Heart right ventricle (tissue), 16 donors: Measurements from ENCODE around the gene DBT. TPM values are rescaled to one million over a fixed set of nuclear protein-coding genes. Genes with fewer than 3 reads are reported as not detected.
A peak's percentile ranks its signal among the peaks of the same experiment; 100 is the strongest.

Experiments
- ATAC-seq, 8 donors: fragments of 200-7000 bp; cut with Tn5 transposase; one replicate each; pipeline ENCODE4 v1.9.1; 2020; ENCODE audit warnings: mild to moderate bottlenecking in 8 of 8, moderate library complexity in 8 of 8, moderate number of reproducible peaks in 1 of 8
- DNase-seq, 2 donors: peaks; one replicate each; pipeline ENCODE4 v3.0.0-alpha.2; 2020
- H3K27ac ChIP-seq, 10 donors: fragments of 200-600 bp; sonication (generic) in 2 of 10; one replicate each; pipeline versions ENCODE4 v1.5.0 to v1.8.0; 2020 to 2022; ENCODE audit warnings: mild to moderate bottlenecking in 3 of 10
- H3K27me3 ChIP-seq, 7 donors: fragments of 200-600 bp; one replicate each; pipeline ENCODE4 v1.8.0; 2021 to 2022; ENCODE audit warnings: mild to moderate bottlenecking in 2 of 7
- H3K36me3 ChIP-seq, 9 donors: fragments of 200-600 bp; sonication (generic) in 1 of 9; one replicate each; pipeline versions ENCODE4 v1.5.0 to v1.8.0; 2020 to 2022; ENCODE audit warnings: mild to moderate bottlenecking in 2 of 9
- H3K4me1 ChIP-seq, 9 donors: fragments of 200-600 bp; sonication (generic) in 1 of 9; one replicate each; pipeline versions ENCODE4 v1.5.0 to v1.8.0; 2020 to 2022; ENCODE audit warnings: mild to moderate bottlenecking in 4 of 9
- H3K4me3 ChIP-seq, 10 donors: fragments of 200-600 bp; sonication (generic) in 2 of 10; one replicate each; pipeline versions ENCODE4 v1.5.0 to v1.8.0; 2020 to 2022; ENCODE audit warnings: mild to moderate bottlenecking in 7 of 10, moderate library complexity in 2 of 10
- H3K9me3 ChIP-seq, 11 donors: fragments of 200-600 bp in 10 of 11; sonication (generic) in 2 of 11; one replicate each; pipeline versions ENCODE4 v1.5.0 to v1.8.0; 2013 to 2022; ENCODE audit warnings: mild to moderate bottlenecking in 2 of 11, control low read depth in 1 of 11, moderate library complexity in 1 of 11
- WGBS, 2 donors: extraction: QIAGEN DNeasy Blood & Tissue Kit; methylation state at CpG; one replicate each; pipeline ENCODE4 v1.1.7; 2013; ENCODE audit warnings: inconsistent platforms in 1 of 2; 5-methylcytosine and 5-hydroxymethylcytosine counted together
- intact Hi-C, 10 donors: fragments of 100-400 bp; cut with DNase I; formaldehyde crosslinking; loops; one replicate each; pipeline versions ENCODE4 v1.11.1 to v1.14.2; 2022
- polyA plus RNA-seq, 2 donors: library from polyadenylated mRNA; stranded (reverse); fragments of 200-250 nt; gene quantifications; one replicate each; pipeline ENCODE4 v1.2.3, GENCODE V29; 2013
- total RNA-seq, 10 donors: library from RNA; stranded (reverse); fragmentation: NEBNext Ultra II Directional in 3 of 10; extraction: Animal tissue kit (Norgen Biotek cat#: 25700) in 3 of 10; gene quantifications; one replicate each; pipeline versions ENCODE4 v1.2.1 to v1.2.4, GENCODE V29; 2021 to 2023
- TF ChIP-seq, protein P1 (sequence below), 9 donors: fragments of 200-600 bp; sonication (generic) in 2 of 9; IDR thresholded peaks; one replicate each; pipeline versions ENCODE4 v1.5.0 to v1.8.0; 2021 to 2022; ENCODE audit warnings: antibody characterized with exemption in 9 of 9, mild to moderate bottlenecking in 5 of 9, moderate library complexity in 1 of 9
- donor health status: Arrhythmogenic right ventricular cardiomyopathy.
- donor health status: ischemic (EF 13 %, LVEDD 7.1; RV severe dilation, severe dysfunction).
- donor health status: healthy with polysubstance abuse.
- donor health status: DM: no; HTN: yes; CAD: no.
- donor health status: DM: no; HTN: no; CAD: no.
- donor health status: ischemic (EF 25% LVEDD 6.9; RV normal size, moderate dysfunction).
- donor health status: ischemic (EF 25% LVEDD 5.7; RV mildly dilated, moderate dysfunction).
- donor health status: healthy.
- donor health status: DM: yes; HTN: yes; CAD: no.
- donor health status: Ischemic cardiomyopathy.
- donor health status: ischemic (EF 35%, LVEDD 5.7; RV mildly dilated, moderate dysfunction).
- donor health status: nonischemic (EF 11% LVEDD 7.7; RV severe dilation, severe dysfunction).
- donor health status: DM: yes; HTN: yes; CAD: no.
- donor health status: PGD.
- donor health status: ischemic (EF 29% LVEDD 5.4; RV normal size, mild dysfunction).
- donor health status: nonischemic (EF 23%, LVEDD 6.1; RV moderate dilation, normal function).

DBT gene
- total and polyA plus RNA-seq, 12 donors, result 4.9 to 49.0 (median 36.8) TPM

DNA sequence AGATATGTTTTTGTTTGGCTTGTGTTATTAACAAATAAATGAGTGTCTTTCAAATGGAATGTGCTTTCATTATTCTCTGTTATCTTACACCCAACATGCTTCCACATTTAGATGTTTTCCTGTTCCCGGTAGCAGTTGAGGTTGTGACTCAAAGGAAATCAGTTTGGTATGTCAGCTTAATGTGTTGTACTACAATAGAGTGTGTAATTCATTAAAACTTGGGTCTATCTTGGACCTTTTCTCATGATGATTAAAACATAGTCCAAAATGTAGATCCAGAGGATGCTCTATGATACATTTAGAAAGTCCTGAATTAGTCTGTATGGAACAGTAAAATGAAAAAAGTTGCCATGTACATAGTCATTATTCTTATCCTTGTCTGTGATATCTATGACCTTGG is 43.1 kb upstream of the DBT start:
- no peak overlapping the region for H3K4me3 ChIP-seq
- ATAC-seq (peak in 5 of 8 donors; percentile 47 to 80 (median 69)), DNase-seq (no peak)
- TF ChIP-seq, protein P1, sequence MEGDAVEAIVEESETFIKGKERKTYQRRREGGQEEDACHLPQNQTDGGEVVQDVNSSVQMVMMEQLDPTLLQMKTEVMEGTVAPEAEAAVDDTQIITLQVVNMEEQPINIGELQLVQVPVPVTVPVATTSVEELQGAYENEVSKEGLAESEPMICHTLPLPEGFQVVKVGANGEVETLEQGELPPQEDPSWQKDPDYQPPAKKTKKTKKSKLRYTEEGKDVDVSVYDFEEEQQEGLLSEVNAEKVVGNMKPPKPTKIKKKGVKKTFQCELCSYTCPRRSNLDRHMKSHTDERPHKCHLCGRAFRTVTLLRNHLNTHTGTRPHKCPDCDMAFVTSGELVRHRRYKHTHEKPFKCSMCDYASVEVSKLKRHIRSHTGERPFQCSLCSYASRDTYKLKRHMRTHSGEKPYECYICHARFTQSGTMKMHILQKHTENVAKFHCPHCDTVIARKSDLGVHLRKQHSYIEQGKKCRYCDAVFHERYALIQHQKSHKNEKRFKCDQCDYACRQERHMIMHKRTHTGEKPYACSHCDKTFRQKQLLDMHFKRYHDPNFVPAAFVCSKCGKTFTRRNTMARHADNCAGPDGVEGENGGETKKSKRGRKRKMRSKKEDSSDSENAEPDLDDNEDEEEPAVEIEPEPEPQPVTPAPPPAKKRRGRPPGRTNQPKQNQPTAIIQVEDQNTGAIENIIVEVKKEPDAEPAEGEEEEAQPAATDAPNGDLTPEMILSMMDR (IDR thresholded peaks at IDR 0.05), result no peak
- peaks cover 0 to 72% (median 34%) of the 10 kb centered on the region in 9 donors for H3K36me3 ChIP-seq
- peak overlapping the region in 5 of 10 donors; percentile 5 to 62 (median 25) for H3K27ac ChIP-seq
- intact Hi-C loops, result loop anchor here in 3 of 10 donors (5.0 to 10.0 kb wide), 2 partner anchors 138 to 165 kb away; no protein-coding TSS in a partner anchor
- H3K9me3 ChIP-seq, result peaks cover 0 to 5% (median 0%) of the 10 kb centered on the region in 11 donors
- H3K27me3 ChIP-seq, result no peaks in the 10 kb centered on the region
- 19 to 24% methylated on average over 1 of the region's 1 CpG for WGBS, 2 donors
- H3K4me1 ChIP-seq, result peaks cover 0 to 10% (median 0%) of the 10 kb centered on the region in 9 donors

- Histone ChIP-seq H3K27me3 (no peaks in the 10 kb centered on the region), H3K4me3 (no peak overlapping the region), H3K27ac (no peak overlapping the region), H3K4me1 (peaks cover 0 to 10% (median 0%) of the 10 kb centered on the region in 9 donors), H3K9me3 (no peaks in the 10 kb centered on the region), H3K36me3 (peaks cover 0 to 97% (median 41%) of the 10 kb centered on the region in 9 donors)
- TF ChIP-seq, protein P1 (IDR thresholded peaks at IDR 0.05), result no peak
- intact Hi-C loops, result loop anchor here in 3 of 10 donors (5.0 to 10.0 kb wide), 2 partner anchors 135 to 167 kb away; no protein-coding TSS in a partner anchor
- ATAC-seq, result no peak
- DNase-seq, result no peak
- 94 to 98% methylated on average over 2 of the region's 2 CpGs for WGBS, 2 donors
Observed at GRCh38 chr1:100290291-100290690, 40.7 kb upstream of the DBT start.

GRCh38 chr1:100287162-100287561 is 37.5 kb upstream of the DBT start:
- intact Hi-C loops, result loop anchor here in 1 of 10 donors (5.0 kb wide), 1 partner anchor 170 kb away; no protein-coding TSS in a partner anchor
- WGBS, 2 donors, result 99% methylated on average over 3 of the region's 3 CpGs
- Histone ChIP-seq H3K27me3 (no peaks in the 10 kb centered on the region), H3K9me3 (no peaks in the 10 kb centered on the region), H3K4me3 (no peak overlapping the region), H3K4me1 (peaks cover 0 to 4% (median 0%) of the 10 kb centered on the region in 9 donors), H3K27ac (no peak overlapping the region), H3K36me3 (peaks cover 0 to 100% (median 43%) of the 10 kb centered on the region in 9 donors)
- ATAC-seq (no peak), DNase-seq (no peak)
- TF ChIP-seq, protein P1 (IDR thresholded peaks at IDR 0.05), result no peak

DNA sequence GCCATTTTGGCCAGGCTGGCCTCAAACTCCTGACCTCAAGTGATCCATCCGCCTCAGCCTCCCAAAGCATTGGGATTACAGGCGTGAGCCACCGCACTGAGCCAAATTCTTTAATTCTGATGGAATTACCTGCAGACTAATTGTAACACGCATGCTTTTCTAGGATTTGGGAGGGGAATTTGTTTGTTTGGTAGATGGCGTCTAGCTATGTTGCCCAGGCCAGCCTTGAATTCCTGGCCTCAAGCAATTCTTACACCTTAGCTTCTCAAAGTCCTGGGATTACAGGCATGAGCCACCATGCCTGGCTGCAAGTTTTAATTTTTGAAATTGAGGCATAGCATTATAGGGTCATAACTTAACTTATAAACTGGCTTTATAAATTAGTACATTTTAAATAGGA is 35.0 kb upstream of the DBT start:
- ATAC-seq (no peak), DNase-seq (no peak)
- Histone ChIP-seq H3K27ac (no peak overlapping the region), H3K27me3 (no peaks in the 10 kb centered on the region), H3K4me3 (no peak overlapping the region), H3K4me1 (peaks cover 0 to 15% (median 9%) of the 10 kb centered on the region in 9 donors), H3K9me3 (no peaks in the 10 kb centered on the region), H3K36me3 (peaks cover 0 to 100% (median 40%) of the 10 kb centered on the region in 9 donors)
- TF ChIP-seq, protein P1 (IDR thresholded peaks at IDR 0.05), result no peak
- WGBS, 2 donors, result 98 to 99% methylated on average over 5 of the region's 5 CpGs
- intact Hi-C loops, result loop anchor here in 1 of 10 donors (5.0 kb wide), 1 partner anchor 178 kb away; no protein-coding TSS in a partner anchor
